Activated naive CD8-positive, alpha-beta T cell treated with anti-CD3 and anti-CD28 coated beads, Interleukin-2, amount 50 U/mL, for 16 hours (primary cell): ENCODE measurements around the gene AXL.
"Not testable (repeated sequence)": the region's sequence is repeated elsewhere in the genome, so short reads cannot be mapped to it uniquely, and the experiment has no call there.

ENCODE experiments used
- DNase-seq: peaks from one replicate; pipeline ENCODE4 v3.0.0-alpha.2; 2020; ENCODE audit warnings: low read depth, low spot score

AXL gene

DNA sequence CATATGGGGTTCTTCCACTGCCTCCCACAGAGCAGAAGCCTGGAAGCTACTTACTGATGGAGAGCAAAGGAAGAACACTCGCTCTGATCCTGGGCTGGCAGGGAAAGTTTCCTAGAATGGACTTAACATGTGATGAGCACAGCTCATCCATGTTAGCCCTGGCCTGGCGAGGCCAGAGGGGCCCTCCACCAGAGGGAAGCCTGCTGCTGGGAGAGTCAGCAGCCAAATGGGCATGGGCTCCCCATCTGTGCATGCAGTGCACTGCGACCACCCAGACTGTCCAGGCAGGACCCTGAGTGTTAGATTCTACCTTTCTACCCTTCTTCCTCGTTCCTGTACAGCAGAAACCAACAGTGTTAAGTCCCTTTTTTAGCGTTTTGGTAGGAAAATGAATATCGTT is 54.1 kb downstream of the AXL start:
- DNase-seq = no peak

DNA sequence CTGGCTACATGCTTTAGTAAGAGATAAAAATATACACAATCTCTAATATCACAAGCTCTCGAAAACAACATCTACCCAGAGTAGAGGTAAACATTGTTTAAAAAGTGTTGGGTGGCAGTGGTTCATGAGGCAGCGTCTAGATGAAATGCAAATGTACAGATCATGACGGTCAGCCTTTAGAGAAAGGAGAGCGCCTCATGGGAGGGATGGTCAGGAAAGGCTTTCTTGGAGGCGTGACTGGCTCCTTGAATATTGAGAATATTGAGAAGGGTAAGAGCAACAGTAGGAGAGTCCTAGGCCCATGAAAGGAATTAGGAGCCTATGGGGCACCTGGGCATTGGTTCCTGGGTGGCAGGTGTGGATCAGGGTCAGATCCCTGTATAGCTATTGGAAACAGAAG is 55.8 kb downstream of the AXL start:
- no peak for DNase-seq

DNA sequence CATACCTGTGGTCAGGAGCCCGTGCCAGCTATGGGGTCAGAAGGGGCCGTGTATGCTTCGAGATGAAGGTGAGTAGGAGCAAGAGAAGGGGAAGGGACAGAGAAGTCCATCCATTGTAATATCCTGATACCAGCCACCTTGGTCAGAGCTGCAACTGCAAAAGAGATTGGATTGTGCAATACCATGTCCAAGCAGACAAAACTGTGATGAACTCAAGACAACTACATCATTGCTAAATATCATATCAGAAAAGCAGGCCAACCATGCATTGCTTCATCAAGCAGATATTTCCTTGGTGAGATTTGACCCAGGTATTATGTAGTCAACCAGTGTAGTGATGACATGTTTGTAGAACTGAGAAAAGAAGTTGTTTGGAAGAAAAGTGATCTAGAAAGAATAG is 57.2 kb downstream of the AXL start:
- DNase-seq = no peak

DNA sequence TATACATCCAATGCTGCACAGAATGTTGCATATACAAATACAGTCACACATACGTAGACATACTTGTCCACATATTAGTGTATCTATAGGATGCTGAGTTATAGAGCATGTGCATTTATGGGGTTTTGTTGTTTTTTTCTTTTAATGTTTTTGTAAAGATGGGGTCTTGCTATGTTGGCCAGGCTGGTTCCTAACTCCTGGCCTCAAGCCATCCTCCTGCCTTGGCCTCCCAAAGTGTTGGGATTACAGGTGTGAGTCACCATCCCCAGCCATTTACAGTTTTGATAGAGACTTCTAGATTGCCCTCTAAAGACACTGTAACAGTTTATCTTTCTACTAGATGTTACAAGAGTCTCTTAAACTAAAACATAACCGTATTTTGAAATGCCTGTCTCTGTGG is 59.5 kb downstream of the AXL start:
- no peak for DNase-seq

DNA sequence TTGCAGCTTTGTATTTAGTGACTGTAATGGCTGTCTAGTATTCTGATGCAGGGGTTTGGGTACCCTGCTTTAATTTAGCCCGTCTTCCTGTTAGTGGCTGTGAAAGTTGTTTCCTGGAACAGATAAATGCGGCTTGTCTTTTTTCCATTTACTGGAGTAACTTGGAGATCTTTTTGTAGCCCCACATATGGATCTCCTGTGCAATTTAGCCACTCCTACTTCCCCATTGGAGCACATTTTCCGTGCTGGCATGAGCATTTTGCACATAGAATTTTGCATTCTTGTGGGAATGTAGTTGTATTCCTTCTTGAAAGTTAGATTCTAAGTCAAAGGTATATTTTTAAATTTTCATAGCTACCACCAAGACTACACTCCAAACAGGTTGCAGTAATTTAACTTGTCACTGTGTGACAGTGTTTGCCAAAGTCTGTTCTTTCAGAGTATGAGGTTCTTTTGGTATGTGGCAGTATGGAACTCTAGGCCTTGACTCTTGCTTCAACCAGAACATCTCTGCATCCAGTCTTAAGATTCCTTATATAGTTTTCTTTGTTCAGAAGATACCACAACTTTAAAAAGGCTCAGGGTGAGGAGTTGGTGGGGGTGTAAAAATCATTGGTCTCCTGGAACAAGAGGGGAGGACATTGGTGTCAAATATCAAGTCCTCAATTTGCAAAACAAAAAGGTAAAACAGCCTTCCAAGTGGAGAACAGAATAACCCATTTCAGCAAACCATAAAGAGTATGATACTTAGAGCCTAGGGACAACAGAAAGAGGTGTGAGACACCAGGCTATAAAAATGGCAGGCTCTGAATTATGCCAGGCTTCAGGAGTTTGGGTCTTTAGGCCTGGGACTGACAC is 69.9 kb downstream of the AXL start:
- no peak for DNase-seq

DNA sequence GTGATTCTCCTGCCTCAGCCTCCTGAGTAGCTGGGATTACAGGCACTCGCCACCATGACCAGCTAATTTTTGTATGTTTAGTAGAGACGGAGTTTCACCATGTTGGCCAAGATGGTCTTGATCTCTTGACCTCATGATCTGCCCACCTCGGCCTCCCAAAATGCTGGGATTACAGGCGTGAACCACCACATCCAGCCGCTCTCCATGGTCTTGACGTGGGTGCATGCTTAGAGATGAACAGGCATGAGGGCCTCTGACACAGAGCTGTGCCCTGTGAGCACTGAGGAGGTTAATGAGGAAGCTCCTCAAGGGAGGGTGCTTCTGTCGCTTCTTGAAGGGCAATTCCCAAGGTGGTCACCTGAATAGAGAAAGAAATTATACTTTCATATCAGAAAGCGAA is 70.8 kb downstream of the AXL start:
- DNase-seq = not testable (repeated sequence)

DNA sequence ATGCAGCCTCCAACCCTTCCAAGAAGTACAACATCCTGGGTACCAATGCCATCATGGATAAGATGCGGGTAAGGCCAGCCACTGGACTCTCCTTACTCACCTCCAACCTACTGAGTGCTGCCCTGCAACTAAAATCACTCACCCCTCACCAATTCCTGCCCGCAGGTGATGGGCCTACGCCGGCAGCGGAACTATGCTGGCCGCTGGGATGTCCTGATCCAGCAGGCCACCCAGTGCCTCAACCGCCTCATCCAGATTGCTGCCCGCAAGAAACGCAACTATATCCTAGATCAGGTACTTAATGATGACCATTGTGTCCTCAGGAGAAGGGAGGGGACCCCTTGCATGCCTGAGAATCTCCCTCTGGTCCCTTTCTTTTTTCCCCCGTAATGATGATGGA is 75.4 kb downstream of the AXL start:
- DNase-seq = no peak

DNA sequence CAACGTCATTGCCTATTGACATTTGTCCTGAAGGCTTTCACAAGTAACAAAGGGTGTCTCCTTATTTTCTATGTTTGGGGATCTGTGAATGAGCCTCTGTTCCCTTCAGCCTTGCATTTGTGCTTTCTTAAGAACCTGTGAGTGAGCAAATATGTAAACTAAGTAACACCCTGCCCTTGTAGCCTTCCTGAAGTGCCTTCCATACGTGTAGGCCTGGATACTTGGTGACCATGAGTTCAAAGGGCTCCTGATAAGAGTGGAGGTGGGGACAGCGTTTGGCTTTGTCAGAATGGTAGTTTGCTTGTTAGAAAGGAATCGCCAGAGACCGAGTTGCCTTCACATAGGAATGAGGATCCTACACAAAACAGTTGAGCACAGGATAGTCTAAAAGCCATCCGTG is 76.5 kb downstream of the AXL start:
- DNase-seq = no peak

DNA sequence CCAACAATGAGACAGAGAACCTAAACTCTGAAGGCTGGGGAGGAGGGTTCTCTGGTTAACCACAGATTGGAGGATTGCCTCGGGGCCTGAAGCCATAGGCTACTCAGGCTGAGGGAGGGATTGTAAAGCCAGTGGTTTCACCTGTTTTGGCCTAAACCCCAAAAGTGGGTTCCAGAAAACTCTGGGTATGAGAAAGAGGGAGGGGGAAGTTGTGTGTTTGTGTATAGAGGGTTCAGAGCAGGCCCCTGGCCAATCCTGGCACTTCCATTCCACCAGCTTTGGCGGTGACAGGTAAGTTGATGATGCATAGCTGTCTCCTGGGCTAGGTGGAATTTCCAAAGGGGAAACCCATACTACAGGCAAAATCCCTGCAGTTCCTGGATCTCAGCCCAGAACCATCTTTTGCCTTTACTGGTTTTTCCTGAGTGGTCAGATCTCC is 77.4 kb downstream of the AXL start:
- DNase-seq = no peak

DNA sequence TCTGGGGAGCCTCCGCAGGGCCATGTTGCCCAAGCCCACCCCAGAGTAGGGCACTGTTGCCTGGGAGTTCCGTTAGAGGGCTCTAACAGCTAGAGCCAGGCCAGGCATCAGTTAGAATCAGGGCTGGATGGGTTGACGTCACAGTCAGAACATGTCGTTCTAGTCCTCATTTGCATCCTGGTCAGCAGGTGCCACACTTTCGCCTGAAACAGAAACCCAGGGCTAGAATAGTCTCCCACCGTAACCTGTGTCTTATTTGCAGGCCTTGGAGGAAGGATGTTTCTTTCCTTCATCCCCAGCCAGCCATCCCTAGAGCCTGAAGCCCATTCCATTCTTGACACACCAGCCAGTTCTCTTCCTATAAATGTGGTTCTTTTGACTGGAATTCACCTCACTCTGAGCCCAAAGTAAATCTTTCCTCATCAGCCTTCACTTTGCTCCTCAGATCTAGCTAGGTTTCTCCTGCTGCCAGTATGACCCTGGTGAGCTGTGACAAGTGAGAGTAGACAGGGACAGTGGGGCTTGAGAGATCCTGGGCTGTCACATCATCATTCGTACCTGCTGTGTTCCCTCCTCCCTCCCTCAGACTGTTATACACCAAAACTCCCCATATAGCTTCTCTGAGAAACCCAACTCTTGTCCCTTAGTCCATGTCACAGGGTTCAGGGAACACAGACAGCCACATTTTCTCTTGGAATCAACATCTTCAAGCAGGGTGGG is 78.8 kb downstream of the AXL start:
- no peak for DNase-seq

DNA sequence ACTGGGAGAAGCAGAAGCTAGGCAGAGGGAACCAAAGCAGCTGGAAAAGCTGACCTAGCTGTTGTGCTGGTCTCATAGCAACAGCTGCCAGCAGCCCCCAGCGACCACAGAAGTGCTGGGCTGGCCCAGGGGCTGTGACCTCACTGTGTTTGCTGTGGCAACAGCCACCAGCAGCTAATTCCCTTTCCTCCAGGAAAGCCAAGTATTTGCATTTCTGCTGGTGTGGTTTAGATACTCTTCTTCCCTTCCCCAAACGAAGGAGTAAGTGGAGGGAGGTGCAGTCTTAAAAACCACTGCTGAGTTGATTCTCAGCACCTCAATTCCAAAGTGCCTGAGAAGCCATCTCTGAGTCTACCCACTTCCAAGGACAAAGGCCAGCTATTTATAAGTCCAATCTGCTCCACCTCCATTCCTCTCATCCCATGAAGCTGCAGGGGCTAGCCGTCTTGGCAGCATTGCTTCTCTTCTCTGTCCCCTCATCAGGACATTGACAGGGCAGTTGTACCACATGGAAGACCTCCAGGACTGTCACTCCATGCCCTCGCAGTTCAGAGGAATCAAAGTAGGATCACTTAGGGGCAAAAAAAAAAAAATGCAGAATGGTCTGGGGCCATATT is 79.4 kb downstream of the AXL start:
- DNase-seq = no peak

DNA sequence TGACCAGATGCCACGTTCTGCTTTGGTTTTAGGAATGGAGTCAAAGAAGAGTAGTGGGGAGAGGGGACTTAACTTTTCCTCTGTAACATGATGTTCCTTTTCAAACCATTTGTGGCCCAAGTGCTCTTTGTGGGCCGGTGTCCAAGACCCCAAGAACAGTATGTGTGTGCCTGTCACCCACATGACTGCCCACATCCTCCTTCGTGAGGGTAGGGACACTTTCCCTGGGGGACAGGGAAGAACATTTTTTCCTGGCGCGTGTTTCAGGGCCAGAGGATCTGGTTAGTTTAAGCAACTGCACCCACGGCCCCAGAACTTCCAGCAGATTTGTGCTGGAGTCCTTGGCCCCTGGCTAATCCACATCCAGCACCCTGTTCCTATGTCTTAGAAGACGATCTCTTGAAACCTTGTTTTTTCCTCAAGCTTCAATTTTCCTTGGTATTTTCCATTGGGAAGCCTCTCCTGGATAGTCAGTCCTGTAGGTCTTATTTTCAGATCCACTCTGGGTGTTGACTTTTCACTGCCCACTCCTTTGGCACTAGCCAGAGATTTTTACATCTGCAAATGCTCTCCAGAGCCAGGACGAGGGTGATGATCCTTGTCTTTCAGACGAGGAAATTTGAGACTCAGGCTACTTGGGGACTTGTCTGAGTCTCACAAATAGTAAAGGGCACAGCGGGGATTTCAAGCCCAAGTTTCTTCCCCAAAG is 80.2 kb downstream of the AXL start:
- no peak for DNase-seq

DNA sequence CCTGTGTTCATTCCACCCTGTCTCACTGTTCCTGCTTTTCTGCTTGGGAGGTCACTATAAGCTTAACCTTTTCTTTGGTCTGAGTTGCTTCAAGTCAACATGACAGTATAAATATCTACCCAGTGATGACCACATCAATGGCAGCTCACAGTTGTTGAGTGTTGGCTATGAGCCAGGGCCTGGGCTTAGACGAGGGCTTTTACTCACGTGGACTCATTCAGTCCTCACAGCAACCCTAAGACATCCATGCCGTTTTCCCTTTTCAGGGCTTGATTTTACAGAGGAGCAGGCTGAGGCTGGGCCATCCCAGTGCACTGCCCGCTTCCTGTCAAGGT is 80.7 kb downstream of the AXL start:
- DNase-seq = peak; percentile 19

DNA sequence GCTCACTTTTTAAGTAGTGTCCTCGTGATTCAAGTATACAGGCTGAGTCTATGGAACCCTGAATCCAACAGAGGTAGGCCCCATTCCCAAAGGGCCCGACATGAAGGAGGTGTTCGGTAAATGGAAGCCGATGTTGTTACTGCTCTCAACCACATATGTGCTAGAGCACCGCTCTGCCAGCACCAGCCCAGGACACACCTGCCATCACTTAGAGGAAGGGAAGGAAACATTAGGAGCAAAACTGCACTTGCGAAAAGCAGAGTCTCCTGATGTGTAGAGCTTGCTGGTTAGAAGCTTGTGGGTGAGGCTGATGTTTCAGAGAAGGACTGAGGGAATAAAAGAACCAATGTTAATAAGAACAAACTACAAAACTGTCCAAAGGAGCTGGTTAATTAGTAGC is 81.5 kb downstream of the AXL start:
- DNase-seq = no peak

DNA sequence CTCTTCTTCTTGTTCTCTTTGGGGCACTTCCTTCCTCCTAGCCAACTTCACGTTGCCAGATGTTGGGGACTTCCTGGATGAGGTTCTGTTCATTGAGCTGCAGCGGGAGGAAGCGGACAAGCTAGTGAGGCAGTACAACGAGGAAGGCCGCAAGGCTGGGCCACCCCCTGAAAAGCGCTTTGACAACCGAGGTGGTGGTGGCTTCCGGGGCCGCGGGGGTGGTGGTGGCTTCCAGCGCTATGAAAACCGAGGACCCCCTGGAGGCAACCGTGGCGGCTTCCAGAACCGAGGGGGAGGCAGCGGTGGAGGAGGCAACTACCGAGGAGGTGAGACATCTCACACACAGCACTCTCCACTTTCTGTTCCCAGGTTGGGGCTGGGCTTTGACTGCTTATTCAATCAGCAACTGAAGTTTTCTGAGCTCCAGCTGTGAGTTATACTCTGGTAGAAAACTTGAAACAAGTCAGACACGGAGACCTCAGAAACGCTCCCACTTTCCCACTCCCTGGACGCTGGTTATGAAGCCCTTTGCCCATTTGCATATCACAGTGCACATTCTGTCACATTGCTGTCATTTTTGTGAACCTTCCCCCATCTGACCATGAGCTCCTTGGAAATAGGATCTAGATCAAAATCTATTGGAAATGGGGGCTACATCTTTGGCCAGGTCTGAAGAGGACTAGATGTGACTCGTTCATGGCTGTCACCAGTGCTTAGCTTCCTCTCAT is 83.8 kb downstream of the AXL start:
- DNase-seq = peak; percentile 52

DNA sequence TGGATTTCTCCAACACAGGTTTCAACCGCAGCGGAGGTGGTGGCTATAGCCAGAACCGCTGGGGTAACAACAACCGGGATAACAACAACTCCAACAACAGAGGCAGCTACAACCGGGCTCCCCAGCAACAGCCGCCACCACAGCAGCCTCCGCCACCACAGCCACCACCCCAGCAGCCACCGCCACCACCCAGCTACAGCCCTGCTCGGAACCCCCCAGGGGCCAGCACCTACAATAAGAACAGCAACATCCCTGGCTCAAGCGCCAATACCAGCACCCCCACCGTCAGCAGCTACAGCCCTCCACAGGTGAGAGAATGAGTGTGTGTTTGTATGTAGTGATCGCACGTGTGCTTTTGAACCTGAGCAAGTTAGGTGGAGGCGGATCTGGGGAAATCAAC is 84.9 kb downstream of the AXL start:
- DNase-seq = no peak

DNA sequence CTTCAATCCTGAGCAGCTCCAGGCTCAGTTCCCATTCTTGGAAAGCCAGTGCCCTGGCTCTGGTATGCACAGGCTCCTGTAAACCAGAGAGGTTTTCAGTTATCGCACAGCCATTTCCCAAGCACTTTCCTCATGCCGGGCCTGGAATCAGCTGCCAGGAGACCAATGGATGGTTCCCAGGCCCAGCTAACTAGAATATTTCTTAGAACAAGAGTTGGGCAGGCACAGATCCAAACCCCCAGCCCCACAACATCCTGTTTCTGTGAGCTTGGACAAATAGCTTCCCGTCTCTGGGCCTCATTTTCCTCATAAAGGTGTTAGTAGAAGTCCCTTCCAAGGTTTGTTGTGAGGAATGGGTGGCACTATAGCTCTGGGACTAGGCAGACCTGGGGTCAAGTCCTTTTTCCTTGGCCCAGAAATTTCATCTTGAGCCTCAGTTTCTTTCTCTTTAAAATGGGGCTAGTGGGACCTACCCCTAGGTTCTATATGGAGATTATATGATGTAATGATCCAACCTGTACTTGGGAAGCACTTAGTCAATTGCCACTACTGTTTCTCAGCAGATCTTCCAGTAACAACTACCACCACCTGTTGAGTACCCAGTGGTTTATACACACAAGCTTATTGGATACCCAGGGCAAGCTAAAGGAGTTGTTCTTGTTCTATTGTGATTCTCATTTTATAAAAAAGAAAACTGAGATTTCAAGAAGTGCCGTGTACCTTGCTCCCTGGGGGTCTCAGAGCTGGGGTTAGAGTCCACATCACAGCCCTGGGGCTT is 85.9 kb downstream of the AXL start:
- DNase-seq = no peak

DNA sequence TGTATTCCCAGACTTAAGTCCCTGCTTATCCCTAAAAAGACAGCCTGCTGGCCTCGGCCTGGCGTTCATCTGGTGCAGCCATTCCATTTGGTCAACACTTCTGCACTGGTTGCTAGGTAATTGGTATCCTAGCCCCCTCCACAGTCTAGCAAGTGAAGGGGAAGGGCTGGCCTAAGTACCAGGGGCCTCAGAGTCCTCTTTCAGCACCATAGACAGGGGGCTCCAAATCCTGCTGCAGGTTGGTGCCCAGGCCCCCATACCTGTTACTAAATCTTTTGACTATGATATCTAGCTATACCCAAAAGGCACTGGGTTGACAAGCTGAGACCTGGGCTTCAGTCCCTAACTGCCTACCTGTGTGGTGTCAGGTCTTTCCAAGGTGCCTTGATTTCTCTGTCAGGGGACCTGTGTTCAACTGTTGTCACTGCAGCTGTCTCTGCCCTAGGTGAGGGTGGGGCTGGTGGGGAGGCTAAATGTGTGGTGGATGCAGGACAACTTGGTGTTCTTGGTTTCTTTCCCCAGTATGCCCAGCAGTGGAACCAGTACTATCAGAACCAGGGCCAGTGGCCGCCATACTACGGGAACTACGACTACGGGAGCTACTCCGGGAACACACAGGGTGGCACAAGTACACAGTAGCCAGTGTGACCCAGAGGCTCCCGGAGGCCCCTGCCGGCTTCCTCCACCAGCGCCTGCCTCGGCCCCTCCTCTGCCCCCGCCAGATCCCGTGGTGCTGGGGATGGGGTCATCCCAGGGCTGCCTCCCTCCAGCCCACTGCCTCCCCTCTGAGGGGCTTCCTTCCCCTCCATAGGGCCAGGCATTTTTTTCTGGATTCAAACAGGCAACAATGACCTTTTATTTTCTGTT is 87.1 kb downstream of the AXL start:
- no peak for DNase-seq

DNA sequence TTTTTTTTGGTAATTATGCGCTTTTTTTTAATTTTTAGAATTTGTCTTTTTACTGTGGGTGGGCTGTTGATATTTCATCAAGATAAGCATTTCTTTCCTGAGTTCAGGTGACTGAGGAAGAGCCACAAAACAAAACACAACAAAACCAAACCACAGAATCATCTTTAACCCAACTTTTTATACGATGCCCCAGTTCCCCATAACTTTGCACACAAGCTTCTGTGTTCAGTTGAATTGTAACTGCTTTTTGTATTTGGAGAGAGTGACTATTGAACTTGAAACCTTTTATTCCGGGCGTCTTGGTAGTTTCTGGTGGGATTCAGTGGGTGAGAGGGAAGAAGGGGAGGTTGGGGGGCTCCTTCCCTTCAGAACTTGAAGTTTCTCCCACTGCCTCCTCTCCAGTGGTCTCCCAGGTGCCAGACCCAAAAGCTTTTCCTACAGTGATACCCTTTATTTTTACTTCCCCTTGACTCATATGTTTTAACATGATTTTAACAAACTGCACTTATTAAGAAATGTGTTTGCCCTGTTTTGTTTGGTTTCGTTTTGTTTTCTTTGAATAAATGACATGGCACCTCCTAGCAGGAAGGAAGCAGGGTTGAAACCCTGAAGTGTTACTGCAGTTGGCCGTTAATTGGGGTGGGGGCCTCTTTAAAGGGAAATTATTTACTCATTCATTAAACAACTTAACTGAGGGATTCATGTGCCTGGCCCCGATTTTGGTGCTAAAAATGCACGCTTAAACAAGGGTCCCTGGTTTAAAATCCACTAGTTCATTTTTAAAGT is 88.3 kb downstream of the AXL start:
- no peak for DNase-seq
